Hepatocyte (in vitro differentiated cells): Measurements from ENCODE around the gene CLIP4. TPM values are rescaled to one million over a fixed set of nuclear protein-coding genes. Genes with fewer than 3 reads are reported as not detected.

Source experiments
- DNase-seq: peaks from one replicate; pipeline ENCODE4 v3.0.0-alpha.2; 2016; ENCODE audit warnings: low spot score
- H2AFZ ChIP-seq: fragments of 200-600 bp; sonication (generic); 2 replicates; pipeline ENCODE4 v1.6.0; 2016; ENCODE audit warnings: antibody characterized with exemption, mild to moderate bottlenecking
- H3K27ac ChIP-seq: fragments of 200-600 bp; sonication (generic); 2 replicates; pipeline ENCODE4 v1.5.1; 2016; ENCODE audit warnings: mild to moderate bottlenecking
- H3K27me3 ChIP-seq: fragments of 200-600 bp; sonication (generic); 2 replicates; pipeline ENCODE4 v1.6.1; 2016
- H3K36me3 ChIP-seq: fragments of 200-600 bp; sonication (generic); replicated peaks from 2 replicates; pipeline ENCODE4 v1.5.1; 2016; ENCODE audit warnings: low read depth; ENCODE audit not compliant: insufficient read depth
- H3K4me1 ChIP-seq: fragments of 200-600 bp; sonication (generic); 2 replicates; pipeline ENCODE4 v1.5.1; 2016; ENCODE audit warnings: mild to moderate bottlenecking, moderate library complexity; ENCODE audit not compliant: insufficient read depth
- H3K4me2 ChIP-seq: fragments of 200-600 bp; sonication (generic); 2 replicates; pipeline ENCODE4 v1.6.0; 2016
- H3K4me3 ChIP-seq: fragments of 200-600 bp; sonication (generic); 2 replicates; pipeline ENCODE4 v1.5.1; 2016; ENCODE audit warnings: mild to moderate bottlenecking
- H3K79me2 ChIP-seq: fragments of 200-600 bp; sonication (generic); 2 replicates; pipeline ENCODE4 v1.6.0; 2017; ENCODE audit warnings: mild to moderate bottlenecking
- H3K9me2 ChIP-seq: fragments of 200-600 bp; sonication (generic); replicated peaks from 2 replicates; pipeline ENCODE4 v1.6.0; 2017; ENCODE audit warnings: mild to moderate bottlenecking; ENCODE audit not compliant: insufficient read depth
- H3K9me3 ChIP-seq: fragments of 200-600 bp; sonication (generic); 2 replicates; pipeline ENCODE4 v1.5.1; 2016; ENCODE audit warnings: low read depth, mild to moderate bottlenecking
- H4K20me1 ChIP-seq: fragments of 200-600 bp; sonication (generic); 2 replicates; pipeline ENCODE4 v1.6.0; 2016; ENCODE audit warnings: mild to moderate bottlenecking; ENCODE audit not compliant: insufficient read depth, poor library complexity, severe bottlenecking
- EZH2 ChIP-seq: fragments of 200-600 bp; sonication (generic); IDR thresholded peaks from 2 replicates; pipeline ENCODE4 v1.6.1; 2016; ENCODE audit warnings: antibody characterized with exemption, mild to moderate bottlenecking, borderline replicate concordance
- EZH2phosphoT487 ChIP-seq: fragments of 200-600 bp; sonication (generic); IDR thresholded peaks from one replicate; pipeline ENCODE4 v1.6.1; 2018; ENCODE audit warnings: antibody characterized with exemption, mild to moderate bottlenecking, low read depth, moderate library complexity; ENCODE audit not compliant: unreplicated experiment, severe bottlenecking
- WGBS: methylation state at CpG from one replicate; pipeline ENCODE4 v1.1.6; 2016; ENCODE audit warnings: low lambda C conversion rate; ENCODE audit errors: missing lambda C conversion rate; 5-methylcytosine and 5-hydroxymethylcytosine counted together
- polyA plus RNA-seq: library from polyadenylated mRNA; unstranded; fragments of >200 nt; fragmentation: Nextera tagmentation; extraction: Ambion mirVana; gene quantifications from 2 replicates; pipeline ENCODE4 v1.2.1, GENCODE V29; 2016
- total RNA-seq: library from RNA; depleted of rRNA; stranded (reverse); fragments of >200 nt; gene quantifications from 2 replicates; pipeline ENCODE4 v1.2.3, GENCODE V29; 2014
- TF ChIP-seq, protein P1 (sequence below): fragments of 200-600 bp; sonication (generic); IDR thresholded peaks from 2 replicates; pipeline ENCODE4 v1.5.1; 2016; ENCODE audit warnings: antibody characterized with exemption, mild to moderate bottlenecking; ENCODE audit not compliant: poor library complexity

The CLIP4 gene
- total and polyA plus RNA-seq, 2 experiments from 2014 or later = 17.3 to 35.6 TPM

DNA sequence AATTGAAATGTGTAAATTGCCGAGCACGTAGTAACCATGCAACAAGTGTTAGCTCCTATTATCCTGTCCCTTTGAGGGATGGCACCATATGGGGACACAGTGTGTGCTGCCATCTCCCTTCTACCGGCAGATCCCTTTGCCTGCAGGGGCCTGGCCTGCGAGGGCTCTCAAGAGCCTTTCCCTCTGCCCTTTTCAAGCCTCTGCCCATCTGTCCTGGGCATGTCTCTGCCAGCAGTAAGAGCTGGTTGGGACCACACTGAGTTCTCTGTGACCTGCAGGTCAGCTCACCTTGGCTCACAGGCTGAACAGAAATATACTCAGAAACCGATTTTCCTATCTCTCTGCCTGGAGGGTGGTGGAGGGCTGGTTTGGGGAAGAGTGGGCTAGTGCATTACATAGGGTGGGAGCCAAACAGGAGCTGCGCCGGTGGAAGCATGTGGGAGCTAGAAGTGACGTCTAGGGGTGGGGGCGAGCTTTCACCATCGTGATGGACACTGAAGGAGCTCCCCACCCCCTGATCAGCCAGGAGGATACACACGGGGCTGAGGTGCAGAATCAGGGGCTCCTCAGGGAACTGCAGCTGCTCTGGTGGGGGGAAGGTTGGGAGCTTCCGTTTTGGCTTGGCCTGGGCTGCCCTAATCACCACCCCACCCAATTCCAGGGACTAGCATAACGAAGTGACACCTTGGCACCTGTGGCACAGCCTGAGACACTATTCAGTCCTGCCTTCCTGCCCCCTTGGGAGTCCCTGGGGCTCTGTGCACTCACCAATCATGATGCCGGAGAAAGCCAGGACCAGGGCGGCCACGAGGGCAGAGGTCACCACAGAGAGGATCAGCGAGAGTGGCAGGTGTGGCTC is 109.7 kb downstream of the CLIP4 start:
- H3K27me3 ChIP-seq = no peaks in the 10 kb centered on the region
- 88% methylated on average over 17 of the region's 17 CpGs for WGBS
- H3K9me2 ChIP-seq = no peaks in the 10 kb centered on the region
- no peak overlapping the region for H3K27ac ChIP-seq
- H3K4me1 ChIP-seq = no peaks in the 10 kb centered on the region
- H3K4me2 ChIP-seq = no peak overlapping the region
- H3K36me3 ChIP-seq = no peaks in the 10 kb centered on the region
- H2AFZ ChIP-seq = no peak overlapping the region
- H3K79me2 ChIP-seq = no peaks in the 10 kb centered on the region
- DNase-seq = no peak
- TF ChIP-seq EZH2 (no peak), EZH2phosphoT487 (no peak)
- TF ChIP-seq, protein P1, sequence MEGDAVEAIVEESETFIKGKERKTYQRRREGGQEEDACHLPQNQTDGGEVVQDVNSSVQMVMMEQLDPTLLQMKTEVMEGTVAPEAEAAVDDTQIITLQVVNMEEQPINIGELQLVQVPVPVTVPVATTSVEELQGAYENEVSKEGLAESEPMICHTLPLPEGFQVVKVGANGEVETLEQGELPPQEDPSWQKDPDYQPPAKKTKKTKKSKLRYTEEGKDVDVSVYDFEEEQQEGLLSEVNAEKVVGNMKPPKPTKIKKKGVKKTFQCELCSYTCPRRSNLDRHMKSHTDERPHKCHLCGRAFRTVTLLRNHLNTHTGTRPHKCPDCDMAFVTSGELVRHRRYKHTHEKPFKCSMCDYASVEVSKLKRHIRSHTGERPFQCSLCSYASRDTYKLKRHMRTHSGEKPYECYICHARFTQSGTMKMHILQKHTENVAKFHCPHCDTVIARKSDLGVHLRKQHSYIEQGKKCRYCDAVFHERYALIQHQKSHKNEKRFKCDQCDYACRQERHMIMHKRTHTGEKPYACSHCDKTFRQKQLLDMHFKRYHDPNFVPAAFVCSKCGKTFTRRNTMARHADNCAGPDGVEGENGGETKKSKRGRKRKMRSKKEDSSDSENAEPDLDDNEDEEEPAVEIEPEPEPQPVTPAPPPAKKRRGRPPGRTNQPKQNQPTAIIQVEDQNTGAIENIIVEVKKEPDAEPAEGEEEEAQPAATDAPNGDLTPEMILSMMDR = no peak
- no peaks in the 10 kb centered on the region for H3K9me3 ChIP-seq
- no peaks in the 10 kb centered on the region for H4K20me1 ChIP-seq
- H3K4me3 ChIP-seq = no peak overlapping the region

DNA sequence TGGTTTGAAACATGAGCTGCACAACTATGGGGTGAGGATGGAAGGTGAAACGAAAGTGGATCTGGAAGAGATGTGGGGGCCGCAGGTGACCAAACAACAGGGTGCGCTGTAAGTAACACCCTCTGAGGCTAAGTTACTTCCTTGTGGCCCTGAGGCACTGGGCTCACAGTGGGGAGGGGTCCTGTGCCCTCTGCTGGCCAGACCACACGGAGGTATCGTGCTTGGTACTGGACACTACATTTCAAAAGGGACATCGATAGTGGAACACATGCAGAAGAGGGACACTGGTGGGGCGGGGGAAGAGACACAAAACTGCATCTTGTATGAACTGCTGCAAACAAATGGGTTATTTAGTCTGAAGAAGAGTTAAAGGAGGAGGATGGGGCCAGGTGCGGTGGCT is 110.6 kb downstream of the CLIP4 start:
- WGBS = 79% methylated on average over 8 of the region's 8 CpGs
- no peak overlapping the region for H2AFZ ChIP-seq
- H3K4me3 ChIP-seq = no peak overlapping the region
- no peak for TF ChIP-seq EZH2phosphoT487
- TF ChIP-seq, protein P1 = no peak
- TF ChIP-seq EZH2 = no peak
- H3K79me2 ChIP-seq = no peaks in the 10 kb centered on the region
- no peaks in the 10 kb centered on the region for H3K9me2 ChIP-seq
- no peaks in the 10 kb centered on the region for H3K4me1 ChIP-seq
- no peak overlapping the region for H3K27ac ChIP-seq
- H4K20me1 ChIP-seq = no peaks in the 10 kb centered on the region
- no peaks in the 10 kb centered on the region for H3K27me3 ChIP-seq
- no peaks in the 10 kb centered on the region for H3K9me3 ChIP-seq
- H3K36me3 ChIP-seq = no peaks in the 10 kb centered on the region
- no peak overlapping the region for H3K4me2 ChIP-seq
- no peak for DNase-seq

DNA sequence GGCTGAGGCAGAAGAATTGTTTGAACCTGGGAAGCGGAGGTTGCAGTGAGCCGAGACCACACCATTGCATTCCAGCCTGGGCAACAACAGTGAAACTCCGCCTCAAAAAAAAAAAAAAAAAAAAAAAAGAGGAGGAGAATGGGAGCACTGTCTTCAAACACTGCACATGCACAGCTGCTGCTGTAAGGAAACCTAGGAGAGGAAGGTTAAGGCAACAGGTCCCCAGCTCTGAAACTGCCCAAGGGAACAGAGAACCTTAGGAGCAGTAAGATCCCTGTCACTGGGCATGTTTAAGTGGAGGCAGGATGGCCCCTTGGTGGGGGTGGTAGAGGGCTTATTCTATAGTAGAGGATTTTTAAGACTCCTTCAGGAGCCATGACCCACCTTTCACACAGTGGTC is 111.2 kb downstream of the CLIP4 start:
- H3K27ac ChIP-seq = no peak overlapping the region
- H3K4me2 ChIP-seq = no peak overlapping the region
- no peaks in the 10 kb centered on the region for H3K9me2 ChIP-seq
- no peak overlapping the region for H3K4me3 ChIP-seq
- H3K36me3 ChIP-seq = no peaks in the 10 kb centered on the region
- no peaks in the 10 kb centered on the region for H4K20me1 ChIP-seq
- no peak for TF ChIP-seq EZH2phosphoT487
- TF ChIP-seq EZH2 = no peak
- TF ChIP-seq, protein P1 = no peak
- H3K4me1 ChIP-seq = no peaks in the 10 kb centered on the region
- no peak for DNase-seq
- no peaks in the 10 kb centered on the region for H3K27me3 ChIP-seq
- H2AFZ ChIP-seq = no peak overlapping the region
- no peaks in the 10 kb centered on the region for H3K79me2 ChIP-seq
- WGBS = 77% methylated on average over 3 of the region's 3 CpGs
- no peaks in the 10 kb centered on the region for H3K9me3 ChIP-seq
